Muscle layer of colon (tissue), 2 donors: ENCODE measurements around the gene CRYGD.
"Not testable (repeated sequence)": the region's sequence is repeated elsewhere in the genome, so short reads cannot be mapped to it uniquely, and the experiment has no call there.

Experiments
- H3K27ac ChIP-seq: one replicate; pipeline ENCODE4 v1.7.0; 2013; ENCODE audit warnings: low read depth, mild to moderate bottlenecking, low read length, moderate library complexity
- H3K27me3 ChIP-seq, 2 donors: one replicate each; pipeline ENCODE4 v1.7.0; 2013; ENCODE audit warnings: low read length in 2 of 2, mild to moderate bottlenecking in 2 of 2; ENCODE audit not compliant: insufficient read depth in 2 of 2, control insufficient read depth in 1 of 2
- H3K36me3 ChIP-seq: one replicate; pipeline ENCODE4 v1.7.0; 2013; ENCODE audit warnings: mild to moderate bottlenecking, low read length; ENCODE audit not compliant: insufficient read depth
- H3K4me1 ChIP-seq: one replicate; pipeline ENCODE4 v1.7.0; 2013; ENCODE audit warnings: mild to moderate bottlenecking, low read length; ENCODE audit not compliant: insufficient read depth
- H3K4me3 ChIP-seq, 2 donors: one replicate each; pipeline ENCODE4 v1.7.0; 2013; ENCODE audit warnings: low read length in 2 of 2, low read depth in 1 of 2, mild to moderate bottlenecking in 1 of 2, moderate library complexity in 1 of 2
- H3K9ac ChIP-seq: one replicate; pipeline ENCODE4 v1.7.0; 2013; ENCODE audit warnings: low read length
- H3K9me3 ChIP-seq: one replicate; pipeline ENCODE4 v1.7.0; 2013; ENCODE audit warnings: mild to moderate bottlenecking, low read length
- donor health status: abdominal sarcoma.
- donor health status: Adenocarcinoma of cecum.

The CRYGD gene

DNA sequence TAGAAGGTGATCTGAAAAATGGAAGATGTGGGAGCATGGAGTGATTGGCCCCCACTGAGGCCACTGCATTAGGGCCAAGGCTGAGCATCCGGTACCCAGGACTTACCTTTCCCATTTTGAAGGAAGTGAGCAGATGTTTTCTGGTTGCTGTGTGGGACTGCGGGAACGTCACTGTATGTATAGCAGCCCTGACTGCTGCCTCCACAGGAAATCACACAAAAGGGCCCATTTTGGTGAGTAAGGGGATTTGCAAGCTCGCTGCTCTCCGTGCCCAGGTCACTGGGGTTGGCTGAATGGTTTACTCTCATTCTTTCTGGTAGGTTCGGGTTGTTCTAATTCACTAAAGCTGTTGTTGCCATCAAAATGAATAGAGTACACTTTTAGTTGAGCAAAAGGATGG lies 21.7 kb upstream of the CRYGD start, which contains the start of gene CRYGB:
CRYGB (minus strand) TSS at position 153 of the 400 bp plus-strand sequence; CDS start at position 115, 38 bp downstream.
- H3K9me3 ChIP-seq, result no peaks in the 10 kb centered on the region
- H3K4me3 ChIP-seq, result no peak within 1 kb of the TSS
- no peak within 1 kb of the TSS for H3K9ac ChIP-seq
- H3K36me3 ChIP-seq, result no peaks in the 10 kb centered on the region
- H3K4me1 ChIP-seq, result no peaks in the 10 kb centered on the region
- H3K27ac ChIP-seq, result no peak within 1 kb of the TSS
- H3K27me3 ChIP-seq, result no peaks in the 10 kb centered on the region

DNA sequence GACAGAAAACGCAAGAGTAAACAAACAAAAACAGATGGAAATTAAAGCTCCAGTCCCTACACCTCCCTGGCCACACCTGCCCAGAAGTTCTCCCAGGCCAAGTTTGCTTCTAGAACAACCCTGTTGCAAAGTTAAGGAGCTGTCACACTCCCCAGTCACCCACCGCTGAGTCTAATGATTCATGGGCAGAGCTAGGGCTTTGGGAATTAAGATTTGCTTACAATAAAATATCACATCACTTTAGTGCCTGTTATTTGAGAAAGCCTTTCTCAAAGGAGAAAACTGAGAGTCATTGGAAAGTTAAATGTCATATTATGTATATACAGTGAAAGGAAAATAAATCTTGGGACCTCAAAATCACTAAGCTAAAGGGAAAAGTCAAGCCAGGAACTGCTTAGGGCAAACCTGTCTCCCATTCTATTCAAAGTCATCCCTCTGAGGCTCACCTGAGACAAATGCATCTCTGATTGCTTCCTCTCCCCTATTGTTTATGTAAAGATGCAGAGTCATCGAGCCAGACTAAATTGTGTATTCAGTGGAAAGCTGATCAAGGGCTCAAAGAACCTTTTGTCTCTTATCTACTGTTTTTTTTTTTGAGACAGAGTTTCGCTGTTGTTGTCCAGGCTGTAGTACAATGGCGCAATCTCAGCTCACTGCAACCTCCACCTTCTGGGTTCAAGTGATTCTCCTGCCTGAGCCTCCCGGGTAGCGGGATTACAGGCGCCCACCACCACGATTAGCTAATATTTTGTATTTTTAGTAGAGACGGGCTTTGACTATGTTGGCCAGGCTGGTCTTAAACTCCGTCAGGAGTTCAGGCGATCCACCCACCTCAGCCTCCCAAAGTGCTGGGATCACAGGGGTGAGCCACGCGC lies 18.8 kb upstream of the CRYGD start:
- Histone ChIP-seq H3K9ac (no peak overlapping the region), H3K27ac (no peak overlapping the region), H3K4me3 (no peak overlapping the region), H3K36me3 (no peaks in the 10 kb centered on the region), H3K4me1 (no peaks in the 10 kb centered on the region), H3K27me3 (no peaks in the 10 kb centered on the region), H3K9me3 (no peaks in the 10 kb centered on the region)

DNA sequence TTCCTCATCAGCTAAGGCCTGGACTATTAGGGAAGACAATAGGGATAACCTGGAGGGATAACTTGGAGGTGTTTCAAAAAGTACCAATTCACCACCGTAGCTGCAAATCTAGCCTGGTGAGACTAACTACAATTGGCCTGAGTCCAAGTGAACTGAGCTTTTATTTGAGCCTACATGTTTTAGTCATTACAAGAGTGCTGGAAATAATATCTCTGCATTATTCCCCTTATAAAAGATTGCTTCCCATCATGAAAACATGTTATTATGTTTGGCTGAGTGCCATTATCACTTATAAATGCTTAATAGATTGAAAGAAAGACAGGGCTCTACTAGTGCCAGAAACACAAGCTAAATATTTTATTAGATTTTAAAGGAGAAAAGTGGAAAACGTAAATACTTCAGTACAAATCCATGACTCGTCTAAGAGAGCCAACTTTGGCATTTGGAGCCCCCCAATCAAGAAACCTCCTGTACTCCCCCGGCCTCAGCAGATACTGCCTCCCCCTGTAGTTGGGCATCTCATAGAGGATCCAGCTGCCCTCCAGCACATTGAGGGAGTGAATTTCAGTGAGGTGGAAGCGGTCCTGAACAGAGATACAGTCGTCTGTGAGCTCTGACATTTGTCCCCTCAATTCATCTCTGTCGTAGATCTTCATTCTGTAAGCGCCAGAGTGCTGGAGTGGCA lies 18.1 kb upstream of the CRYGD start:
- Histone ChIP-seq H3K4me1 (no peaks in the 10 kb centered on the region), H3K36me3 (no peaks in the 10 kb centered on the region), H3K9ac (no peak overlapping the region), H3K4me3 (no peak overlapping the region), H3K27ac (no peak overlapping the region), H3K27me3 (no peaks in the 10 kb centered on the region), H3K9me3 (no peaks in the 10 kb centered on the region)

DNA sequence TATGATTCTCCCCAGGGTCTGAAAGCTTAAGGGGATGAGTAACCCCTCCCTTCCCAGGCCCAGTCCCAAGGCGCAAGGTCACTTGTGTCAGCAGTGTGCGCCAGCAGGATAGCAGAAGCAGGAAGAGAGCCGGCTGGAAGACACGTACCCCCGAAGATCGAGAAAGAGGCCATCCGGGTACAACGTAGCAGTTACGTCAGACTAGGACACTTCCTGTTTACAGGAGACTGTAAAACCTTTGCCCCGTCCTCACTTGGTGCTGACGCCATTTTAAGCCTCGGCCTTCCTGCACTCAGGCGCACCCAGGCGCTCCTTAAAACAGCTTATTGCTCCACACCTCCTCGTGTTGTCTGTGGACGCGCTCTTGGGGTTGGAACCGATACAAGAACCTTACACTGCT lies 15.1 kb upstream of the CRYGD start:
- no peaks in the 10 kb centered on the region for H3K27me3 ChIP-seq
- H3K9ac ChIP-seq, result no peak overlapping the region
- H3K27ac ChIP-seq, result no peak overlapping the region
- no peaks in the 10 kb centered on the region for H3K4me1 ChIP-seq
- no peak overlapping the region for H3K4me3 ChIP-seq
- no peaks in the 10 kb centered on the region for H3K9me3 ChIP-seq
- no peaks in the 10 kb centered on the region for H3K36me3 ChIP-seq

DNA sequence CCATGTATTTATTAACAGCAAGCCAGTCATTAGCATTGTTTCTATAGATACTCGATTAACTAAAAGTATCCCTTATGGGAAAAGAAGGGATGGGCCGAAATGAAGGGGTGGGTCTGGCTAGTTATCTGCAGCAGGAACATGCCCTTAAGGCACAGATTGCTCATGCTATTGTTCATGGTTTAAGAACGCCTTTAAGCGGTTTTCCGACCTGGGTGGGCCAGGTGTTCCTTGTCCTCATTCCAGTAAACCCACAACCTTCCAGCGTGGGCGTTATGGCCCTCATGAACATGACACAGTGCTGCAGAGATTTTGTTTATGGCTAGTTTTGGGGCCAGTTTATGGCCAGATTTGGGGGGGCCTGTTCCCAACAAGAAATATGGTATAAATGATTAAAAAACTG lies 14.0 kb upstream of the CRYGD start:
- H3K9ac ChIP-seq, H3K36me3 ChIP-seq, H3K4me1 ChIP-seq, H3K9me3 ChIP-seq, H3K4me3 ChIP-seq, H3K27ac ChIP-seq, H3K27me3 ChIP-seq: not testable (repeated sequence)

DNA sequence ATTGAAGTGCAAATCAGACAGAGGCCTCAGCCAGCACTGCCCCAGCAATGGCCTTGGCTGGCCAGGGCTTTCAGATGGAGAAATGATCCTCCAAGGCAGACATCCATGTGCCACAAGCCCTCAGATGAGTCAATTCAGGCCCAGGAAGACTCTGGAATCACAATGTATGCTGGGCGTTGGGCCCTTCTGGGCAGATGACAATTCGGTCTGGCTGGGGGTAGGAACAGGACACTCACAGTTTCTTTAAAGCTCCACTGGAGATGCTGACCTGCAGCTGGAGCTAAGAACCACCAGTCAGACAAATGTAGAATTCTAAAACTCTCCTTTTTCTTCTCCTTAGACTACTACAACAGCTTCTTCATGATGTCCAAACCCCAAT lies 12.4 kb upstream of the CRYGD start:
- no peaks in the 10 kb centered on the region for H3K27me3 ChIP-seq
- no peaks in the 10 kb centered on the region for H3K4me1 ChIP-seq
- no peak overlapping the region for H3K9ac ChIP-seq
- no peaks in the 10 kb centered on the region for H3K9me3 ChIP-seq
- no peak overlapping the region for H3K27ac ChIP-seq
- H3K4me3 ChIP-seq, result no peak overlapping the region
- no peaks in the 10 kb centered on the region for H3K36me3 ChIP-seq

DNA sequence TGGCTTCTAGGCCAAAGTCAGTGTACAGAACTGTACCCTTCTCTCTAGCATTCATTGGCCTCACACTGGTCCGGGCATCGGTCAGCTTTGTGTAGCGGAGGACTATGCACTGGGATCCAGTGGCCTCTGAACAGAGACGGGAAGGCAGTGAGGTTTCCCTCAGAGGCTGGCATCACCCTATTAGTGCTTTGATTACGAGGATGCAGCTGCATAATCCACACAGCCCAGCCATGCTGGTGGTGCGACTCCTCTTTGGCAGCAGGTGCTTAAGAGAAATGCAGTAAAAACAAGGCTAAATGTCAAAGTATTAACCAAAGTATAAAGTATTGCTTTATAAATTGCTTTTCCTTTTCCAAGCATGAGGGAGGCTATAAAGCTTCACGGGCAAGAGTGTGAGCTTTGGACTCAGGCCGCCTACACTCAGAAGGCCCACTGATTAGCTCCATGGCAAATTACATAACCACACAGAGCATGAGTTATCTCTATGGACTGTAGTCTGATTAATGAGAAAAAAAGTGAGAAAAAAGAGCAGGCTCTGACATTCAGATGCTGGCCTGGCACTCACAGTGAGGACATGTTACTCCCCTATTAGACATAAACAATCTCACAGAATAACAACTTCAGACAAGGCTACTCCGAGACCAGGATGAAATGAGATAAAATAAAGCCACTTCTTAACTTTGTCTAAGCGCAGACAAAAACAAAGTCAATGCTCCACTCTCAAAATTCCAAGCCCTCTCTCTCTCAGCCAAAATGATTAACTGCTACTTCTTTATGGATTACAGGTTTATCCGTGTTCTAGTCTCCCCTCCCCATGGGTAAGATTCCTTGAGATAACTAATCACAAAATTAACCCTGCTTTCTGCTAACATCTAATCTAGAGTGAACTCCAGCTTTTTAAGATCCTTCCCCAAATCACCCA lies 11.7 kb upstream of the CRYGD start:
- H3K4me3 ChIP-seq, result no peak overlapping the region
- H3K27me3 ChIP-seq, result no peaks in the 10 kb centered on the region
- no peak overlapping the region for H3K9ac ChIP-seq
- no peaks in the 10 kb centered on the region for H3K9me3 ChIP-seq
- H3K36me3 ChIP-seq, result no peaks in the 10 kb centered on the region
- no peaks in the 10 kb centered on the region for H3K4me1 ChIP-seq
- H3K27ac ChIP-seq, result no peak overlapping the region

DNA sequence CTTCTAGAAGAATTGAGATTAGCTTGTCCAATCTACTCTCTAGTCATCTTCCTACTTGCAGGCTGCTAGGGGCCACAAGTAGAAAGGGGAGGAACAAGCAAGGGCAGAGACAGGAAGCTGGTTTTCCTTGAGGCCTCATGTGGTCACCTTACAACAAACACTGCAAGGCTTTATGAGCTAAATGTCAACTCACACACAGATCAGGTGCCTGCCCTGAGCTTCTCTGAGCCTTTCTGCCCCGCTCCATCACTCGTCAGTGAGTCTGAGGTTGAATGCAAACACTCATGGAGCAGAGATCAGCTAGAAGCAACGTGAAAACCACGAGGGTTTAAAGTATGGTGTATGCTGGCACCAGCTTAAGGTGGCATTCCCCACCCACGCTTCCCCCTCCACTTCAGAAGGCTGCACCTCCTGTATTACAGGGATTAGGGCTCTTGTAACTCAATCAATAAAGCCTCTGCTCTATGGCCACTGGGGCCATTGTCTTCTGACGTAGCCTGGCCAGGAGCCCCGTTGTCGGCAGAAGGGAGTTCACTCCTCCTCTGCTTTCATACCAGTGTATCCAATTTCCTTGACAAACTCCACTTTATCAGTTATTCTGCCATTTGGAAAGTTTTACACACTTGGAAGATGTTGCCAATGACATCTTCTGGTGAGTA lies 10.7 kb upstream of the CRYGD start:
- Histone ChIP-seq H3K36me3 (no peaks in the 10 kb centered on the region), H3K9me3 (no peaks in the 10 kb centered on the region), H3K4me3 (no peak overlapping the region), H3K27me3 (no peaks in the 10 kb centered on the region), H3K9ac (no peak overlapping the region), H3K4me1 (no peaks in the 10 kb centered on the region), H3K27ac (no peak overlapping the region)

DNA sequence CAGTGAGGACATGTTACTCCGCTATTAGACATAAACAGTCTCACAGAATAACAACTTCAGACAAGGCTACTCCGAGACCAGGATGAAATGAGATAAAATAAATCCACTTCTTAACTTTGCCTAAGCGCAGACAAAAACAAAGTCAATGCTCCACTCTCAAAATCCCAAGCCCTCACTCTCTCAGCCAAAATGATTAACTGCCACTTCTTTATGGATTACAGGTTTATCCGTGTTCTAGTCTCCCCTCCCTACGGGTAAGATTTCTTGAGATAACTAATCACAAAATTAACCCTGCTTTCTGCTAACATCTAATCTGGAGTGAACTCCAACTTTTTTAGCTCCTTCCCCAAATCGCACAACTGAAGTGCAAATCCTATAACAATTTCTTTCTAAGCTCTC lies 6.4 kb upstream of the CRYGD start:
- Histone ChIP-seq H3K36me3 (no peaks in the 10 kb centered on the region), H3K9ac (no peak overlapping the region), H3K4me1 (no peaks in the 10 kb centered on the region), H3K4me3 (no peak overlapping the region), H3K27me3 (no peaks in the 10 kb centered on the region), H3K27ac (no peak overlapping the region), H3K9me3 (no peaks in the 10 kb centered on the region)

DNA sequence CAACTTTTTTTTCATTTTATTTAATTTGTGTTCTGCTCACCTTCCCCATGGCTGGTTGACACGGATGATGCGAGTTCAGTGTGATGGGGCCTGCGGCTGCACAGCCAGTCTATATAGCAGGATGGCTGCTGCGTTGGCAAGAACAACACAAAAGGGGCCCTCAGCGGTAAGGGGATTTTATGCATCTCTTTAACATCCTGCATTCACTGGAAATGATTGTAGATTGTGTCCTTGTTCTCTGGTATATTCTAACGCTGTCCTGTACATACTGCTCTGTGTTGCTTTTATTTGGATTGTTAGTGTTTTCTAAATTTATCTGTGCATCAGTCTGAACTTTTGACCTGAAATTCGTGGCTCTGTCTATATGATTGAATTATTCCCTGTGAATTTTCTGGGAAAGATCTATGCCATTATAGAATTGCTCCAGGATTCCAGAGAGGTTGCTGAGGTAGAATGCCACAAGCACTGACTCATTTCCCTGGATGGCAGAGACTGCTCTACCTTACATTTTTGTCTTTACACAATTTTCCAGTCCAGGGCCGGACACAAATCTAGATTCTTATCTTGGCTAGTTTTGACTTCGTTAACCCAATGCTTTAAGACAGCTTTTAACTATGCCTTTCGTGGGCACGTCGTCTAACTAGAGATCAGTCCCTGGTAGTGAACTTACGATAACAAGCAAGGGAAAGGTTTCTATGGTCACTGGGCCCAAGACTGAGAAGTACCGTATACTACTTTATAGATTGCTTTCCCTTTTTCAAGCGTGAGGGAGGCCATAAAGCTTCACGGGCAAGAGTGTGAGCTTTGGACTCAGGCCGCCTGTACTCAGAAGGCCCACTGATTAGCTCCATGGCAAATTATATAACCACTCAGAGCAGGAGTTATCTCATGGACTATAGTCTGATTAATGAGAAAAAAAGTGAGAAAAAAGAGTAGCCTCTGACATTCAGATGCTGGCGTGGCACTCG lies 5.7 kb upstream of the CRYGD start, which contains the start of gene CRYGC:
CRYGC (minus strand) TSS at position 85 of the 968 bp plus-strand sequence; CDS start at position 49, 36 bp downstream.
- H3K27ac ChIP-seq, result no peak within 1 kb of the TSS
- H3K9me3 ChIP-seq, result no peaks in the 10 kb centered on the region
- H3K27me3 ChIP-seq, result no peaks in the 10 kb centered on the region
- H3K9ac ChIP-seq, result no peak within 1 kb of the TSS
- no peak within 1 kb of the TSS for H3K4me3 ChIP-seq
- H3K36me3 ChIP-seq, result no peaks in the 10 kb centered on the region
- no peaks in the 10 kb centered on the region for H3K4me1 ChIP-seq
